Measurements from ENCODE around the gene FGF7. TPM values are rescaled to one million over a fixed set of nuclear protein-coding genes. Genes with fewer than 3 reads are reported as not detected.
A peak's percentile ranks its signal among the peaks of the same experiment; 100 is the strongest.

FGF7 gene, protein sequence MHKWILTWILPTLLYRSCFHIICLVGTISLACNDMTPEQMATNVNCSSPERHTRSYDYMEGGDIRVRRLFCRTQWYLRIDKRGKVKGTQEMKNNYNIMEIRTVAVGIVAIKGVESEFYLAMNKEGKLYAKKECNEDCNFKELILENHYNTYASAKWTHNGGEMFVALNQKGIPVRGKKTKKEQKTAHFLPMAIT
- total RNA-seq (2021), result 0.11 to 0.15 TPM (median 0.11 TPM) in 3 replicates
- Bru-seq, nascent RNA, result percentile 4 among the genes with signal in this experiment
- long read RNA-seq, experiment 1, result 0 reads
- long read RNA-seq, experiment 2, result 0 reads
- long read RNA-seq, experiment 3, result 0 reads

DNA sequence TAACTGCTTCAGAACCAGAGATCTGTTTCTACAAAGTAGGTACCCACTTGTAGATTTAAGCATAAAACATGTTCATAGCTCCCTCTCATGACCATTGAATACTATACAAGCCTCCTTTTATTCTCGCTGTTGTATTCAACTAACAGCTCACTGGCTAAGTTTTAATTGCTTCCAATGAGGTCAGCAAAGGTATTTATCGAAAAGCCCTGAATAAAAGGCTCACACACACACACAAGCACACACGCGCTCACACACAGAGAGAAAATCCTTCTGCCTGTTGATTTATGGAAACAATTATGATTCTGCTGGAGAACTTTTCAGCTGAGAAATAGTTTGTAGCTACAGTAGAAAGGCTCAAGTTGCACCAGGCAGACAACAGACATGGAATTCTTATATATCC is at the start of gene FGF7:
Gene FGF7 (plus strand): TSS at position 222 of the 400 bp plus-strand sequence. CDS start 1,056 bp downstream, outside the sequence.
- ATAC-seq (no peak; the same call in 1 of the 2 replicates), DNase-seq (ENCODE audit: low spot score) (no peak)
- ChIA-PET POLR2A (interaction anchor here (1.1 kb wide), 1 partner anchor 188 kb away, joined by 3 read pairs; no protein-coding TSS in a partner anchor), CTCF (interaction anchor here (0.8 to 5.6 kb wide), 17 partner anchors 9 to 725 kb away, joined by 3 to 131 read pairs (median 4); partner anchors contain the start of gene GALK2)
- H3K27ac Mint-ChIP-seq, result no peak within 1 kb of the TSS
- H3K27me3 Mint-ChIP-seq (ENCODE audit: low read depth), result no peaks in the 10 kb centered on the region
- TF ChIP-seq, protein P1, sequence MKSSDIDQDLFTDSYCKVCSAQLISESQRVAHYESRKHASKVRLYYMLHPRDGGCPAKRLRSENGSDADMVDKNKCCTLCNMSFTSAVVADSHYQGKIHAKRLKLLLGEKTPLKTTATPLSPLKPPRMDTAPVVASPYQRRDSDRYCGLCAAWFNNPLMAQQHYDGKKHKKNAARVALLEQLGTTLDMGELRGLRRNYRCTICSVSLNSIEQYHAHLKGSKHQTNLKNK (CRISPR knock-in tag; IDR thresholded peaks at IDR 0.05), result no peak
- no peak for TF ChIP-seq RORB (CRISPR knock-in tag; IDR thresholded peaks at IDR 0.05)
- no peak for TF ChIP-seq MYBL2 (CRISPR knock-in tag; IDR thresholded peaks at IDR 0.05)
- TF ChIP-seq JUN (CRISPR knock-in tag; IDR thresholded peaks at IDR 0.05), result no peak
- TF ChIP-seq SOX15 (CRISPR knock-in tag; IDR thresholded peaks at IDR 0.05), result no peak
- TF ChIP-seq CREM (CRISPR knock-in tag; IDR thresholded peaks at IDR 0.05), result no peak
- no peak for TF ChIP-seq ZNF671 (CRISPR knock-in tag; IDR thresholded peaks at IDR 0.05)
- no peak for TF ChIP-seq CBFB (CRISPR knock-in tag; IDR thresholded peaks at IDR 0.05; ENCODE audit: low read depth)
- TF ChIP-seq FOXJ3 (CRISPR knock-in tag; IDR thresholded peaks at IDR 0.05; ENCODE audit: borderline replicate concordance), result no peak
- TF ChIP-seq GABPB1 (CRISPR knock-in tag; IDR thresholded peaks at IDR 0.05), result no peak
- no peak for TF ChIP-seq PRRX2 (CRISPR knock-in tag; IDR thresholded peaks at IDR 0.05)
- no peak for TF ChIP-seq GTF2I (CRISPR knock-in tag; conservative IDR thresholded peaks at IDR 0.05)
- no peak for TF ChIP-seq EMX1 (CRISPR knock-in tag; IDR thresholded peaks at IDR 0.05)
- TF ChIP-seq, protein P2, sequence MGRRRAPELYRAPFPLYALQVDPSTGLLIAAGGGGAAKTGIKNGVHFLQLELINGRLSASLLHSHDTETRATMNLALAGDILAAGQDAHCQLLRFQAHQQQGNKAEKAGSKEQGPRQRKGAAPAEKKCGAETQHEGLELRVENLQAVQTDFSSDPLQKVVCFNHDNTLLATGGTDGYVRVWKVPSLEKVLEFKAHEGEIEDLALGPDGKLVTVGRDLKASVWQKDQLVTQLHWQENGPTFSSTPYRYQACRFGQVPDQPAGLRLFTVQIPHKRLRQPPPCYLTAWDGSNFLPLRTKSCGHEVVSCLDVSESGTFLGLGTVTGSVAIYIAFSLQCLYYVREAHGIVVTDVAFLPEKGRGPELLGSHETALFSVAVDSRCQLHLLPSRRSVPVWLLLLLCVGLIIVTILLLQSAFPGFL (CRISPR knock-in tag; IDR thresholded peaks at IDR 0.05; ENCODE audit: borderline replicate concordance), result no peak
- H3K9me3 Mint-ChIP-seq, result no peaks in the 10 kb centered on the region
- H3K4me1 Mint-ChIP-seq, result peaks cover 2% of the 10 kb centered on the region
- no peak within 1 kb of the TSS for H3K4me3 Mint-ChIP-seq
- no peaks in the 10 kb centered on the region for H3K36me3 Mint-ChIP-seq

DNA sequence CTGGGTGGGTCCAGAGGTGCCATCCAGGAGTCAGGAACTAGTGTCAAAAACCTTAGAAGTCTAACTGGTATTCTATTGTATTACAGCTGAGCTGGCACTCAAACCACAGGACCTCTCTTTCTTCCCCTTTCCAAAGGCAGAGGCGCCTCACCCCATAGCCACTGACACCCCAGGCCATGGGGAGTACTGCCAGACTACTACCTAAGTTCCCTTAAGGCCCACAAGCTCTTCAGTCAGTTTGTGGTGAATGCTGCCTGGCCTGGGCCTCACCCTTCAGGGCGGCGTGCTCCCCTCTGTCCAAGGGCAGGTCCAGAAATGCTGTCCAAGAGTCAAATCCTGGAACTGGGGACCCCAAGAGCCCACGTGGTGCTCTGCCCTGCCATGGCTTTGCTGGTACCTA is 43.0 kb upstream of the FGF7 start:
- H3K36me3 Mint-ChIP-seq, result no peaks in the 10 kb centered on the region
- no peak overlapping the region; the same call in 1 of the 2 replicates for H3K27ac Mint-ChIP-seq
- CTCF ChIA-PET, result no interaction called here
- POLR2A ChIA-PET, result no interaction called here
- TF ChIP-seq ESRRA (CRISPR knock-in tag; IDR thresholded peaks at IDR 0.05; ENCODE audit: borderline replicate concordance) (no peak), GRHL2 (CRISPR knock-in tag; IDR thresholded peaks at IDR 0.05; ENCODE audit: insufficient replicate concordance, severe bottlenecking) (no peak), ZNF219 (CRISPR knock-in tag; IDR thresholded peaks at IDR 0.05; ENCODE audit: borderline replicate concordance) (no peak), OVOL2 (CRISPR knock-in tag; IDR thresholded peaks at IDR 0.05; ENCODE audit: borderline replicate concordance) (no peak), TEAD1 (CRISPR knock-in tag; IDR thresholded peaks at IDR 0.05) (no peak), IRF2 (CRISPR knock-in tag; IDR thresholded peaks at IDR 0.05; ENCODE audit: borderline replicate concordance, low read depth) (no peak)
- TF ChIP-seq, protein P3, sequence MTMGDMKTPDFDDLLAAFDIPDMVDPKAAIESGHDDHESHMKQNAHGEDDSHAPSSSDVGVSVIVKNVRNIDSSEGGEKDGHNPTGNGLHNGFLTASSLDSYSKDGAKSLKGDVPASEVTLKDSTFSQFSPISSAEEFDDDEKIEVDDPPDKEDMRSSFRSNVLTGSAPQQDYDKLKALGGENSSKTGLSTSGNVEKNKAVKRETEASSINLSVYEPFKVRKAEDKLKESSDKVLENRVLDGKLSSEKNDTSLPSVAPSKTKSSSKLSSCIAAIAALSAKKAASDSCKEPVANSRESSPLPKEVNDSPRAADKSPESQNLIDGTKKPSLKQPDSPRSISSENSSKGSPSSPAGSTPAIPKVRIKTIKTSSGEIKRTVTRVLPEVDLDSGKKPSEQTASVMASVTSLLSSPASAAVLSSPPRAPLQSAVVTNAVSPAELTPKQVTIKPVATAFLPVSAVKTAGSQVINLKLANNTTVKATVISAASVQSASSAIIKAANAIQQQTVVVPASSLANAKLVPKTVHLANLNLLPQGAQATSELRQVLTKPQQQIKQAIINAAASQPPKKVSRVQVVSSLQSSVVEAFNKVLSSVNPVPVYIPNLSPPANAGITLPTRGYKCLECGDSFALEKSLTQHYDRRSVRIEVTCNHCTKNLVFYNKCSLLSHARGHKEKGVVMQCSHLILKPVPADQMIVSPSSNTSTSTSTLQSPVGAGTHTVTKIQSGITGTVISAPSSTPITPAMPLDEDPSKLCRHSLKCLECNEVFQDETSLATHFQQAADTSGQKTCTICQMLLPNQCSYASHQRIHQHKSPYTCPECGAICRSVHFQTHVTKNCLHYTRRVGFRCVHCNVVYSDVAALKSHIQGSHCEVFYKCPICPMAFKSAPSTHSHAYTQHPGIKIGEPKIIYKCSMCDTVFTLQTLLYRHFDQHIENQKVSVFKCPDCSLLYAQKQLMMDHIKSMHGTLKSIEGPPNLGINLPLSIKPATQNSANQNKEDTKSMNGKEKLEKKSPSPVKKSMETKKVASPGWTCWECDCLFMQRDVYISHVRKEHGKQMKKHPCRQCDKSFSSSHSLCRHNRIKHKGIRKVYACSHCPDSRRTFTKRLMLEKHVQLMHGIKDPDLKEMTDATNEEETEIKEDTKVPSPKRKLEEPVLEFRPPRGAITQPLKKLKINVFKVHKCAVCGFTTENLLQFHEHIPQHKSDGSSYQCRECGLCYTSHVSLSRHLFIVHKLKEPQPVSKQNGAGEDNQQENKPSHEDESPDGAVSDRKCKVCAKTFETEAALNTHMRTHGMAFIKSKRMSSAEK (CRISPR knock-in tag; IDR thresholded peaks at IDR 0.05; ENCODE audit: borderline replicate concordance), result no peak
- no peaks in the 10 kb centered on the region for H3K9me3 Mint-ChIP-seq
- no peak overlapping the region for H3K4me3 Mint-ChIP-seq
- H3K4me1 Mint-ChIP-seq, result peaks cover 36% of the 10 kb centered on the region
- no peak for DNase-seq (ENCODE audit: low spot score)
- peak; percentile 53 for ATAC-seq
- H3K27me3 Mint-ChIP-seq (ENCODE audit: low read depth), result no peaks in the 10 kb centered on the region

Data from WTC11 (cell line).